Gastrocnemius medialis (tissue), 4 donors: Measurements from ENCODE around the gene SCARF2.

Experiments used
- POLR2A ChIP-seq, 2 donors: fragments of 450-650 bp; IDR thresholded peaks; one replicate each; pipeline ENCODE4 v1.6.1; 2017; ENCODE audit warnings: antibody characterized with exemption in 2 of 2, mild to moderate bottlenecking in 2 of 2, moderate library complexity in 2 of 2
- TF ChIP-seq, protein P1 (sequence below), 5 experiments: fragments of 450-650 bp in 3 of 5; fragments of 200-600 bp in 2 of 5; sonication (generic) in 2 of 5; IDR thresholded peaks in 4 of 5; conservative IDR thresholded peaks in 1 of 5; 1 replicate in 4 of 5; 2 replicates in 1 of 5; pipeline ENCODE4 v1.5.1; 2016 to 2019; ENCODE audit warnings: antibody characterized with exemption in 5 of 5, mild to moderate bottlenecking in 3 of 5, moderate library complexity in 3 of 5

DNA sequence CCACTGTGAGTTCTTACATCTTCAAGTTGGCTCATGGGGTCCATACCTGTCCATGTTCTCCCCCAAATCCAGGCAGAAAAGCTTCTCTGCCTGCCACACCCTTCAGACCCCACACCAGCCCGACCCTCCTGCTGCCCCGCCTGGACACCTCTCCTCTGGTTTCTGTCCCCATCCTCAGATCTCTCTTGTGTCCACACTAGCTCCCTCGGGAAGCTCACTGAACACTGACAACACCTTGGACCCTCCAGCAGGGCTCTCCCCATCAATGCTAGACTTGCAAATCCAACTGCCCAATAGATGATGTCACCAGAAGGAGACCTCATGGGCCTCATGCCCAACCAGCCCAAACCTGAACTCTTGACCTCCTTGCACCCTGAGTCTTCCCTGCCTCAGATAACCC is 2.9 kb downstream of the SCARF2 start:
- TF ChIP-seq, protein P1, sequence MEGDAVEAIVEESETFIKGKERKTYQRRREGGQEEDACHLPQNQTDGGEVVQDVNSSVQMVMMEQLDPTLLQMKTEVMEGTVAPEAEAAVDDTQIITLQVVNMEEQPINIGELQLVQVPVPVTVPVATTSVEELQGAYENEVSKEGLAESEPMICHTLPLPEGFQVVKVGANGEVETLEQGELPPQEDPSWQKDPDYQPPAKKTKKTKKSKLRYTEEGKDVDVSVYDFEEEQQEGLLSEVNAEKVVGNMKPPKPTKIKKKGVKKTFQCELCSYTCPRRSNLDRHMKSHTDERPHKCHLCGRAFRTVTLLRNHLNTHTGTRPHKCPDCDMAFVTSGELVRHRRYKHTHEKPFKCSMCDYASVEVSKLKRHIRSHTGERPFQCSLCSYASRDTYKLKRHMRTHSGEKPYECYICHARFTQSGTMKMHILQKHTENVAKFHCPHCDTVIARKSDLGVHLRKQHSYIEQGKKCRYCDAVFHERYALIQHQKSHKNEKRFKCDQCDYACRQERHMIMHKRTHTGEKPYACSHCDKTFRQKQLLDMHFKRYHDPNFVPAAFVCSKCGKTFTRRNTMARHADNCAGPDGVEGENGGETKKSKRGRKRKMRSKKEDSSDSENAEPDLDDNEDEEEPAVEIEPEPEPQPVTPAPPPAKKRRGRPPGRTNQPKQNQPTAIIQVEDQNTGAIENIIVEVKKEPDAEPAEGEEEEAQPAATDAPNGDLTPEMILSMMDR (IDR thresholded peaks at IDR 0.05 in 4 of 5, conservative IDR thresholded peaks at IDR 0.05 in 1 of 5): no peak
- TF ChIP-seq POLR2A (IDR thresholded peaks at IDR 0.05): no peak
